K562 (cell line): ENCODE results near the gene SKIL. TPM values are rescaled to one million over a fixed set of nuclear protein-coding genes. Genes with fewer than 3 reads are reported as not detected.

Source experiments
- ATAC-seq: fragments of 200-7000 bp; cut with Tn5 transposase; 3 replicates; pipeline ENCODE4 v1.9.1; 2020; ENCODE audit warnings: moderate library complexity
- BruUV-seq: library from RNA; stranded (reverse); fragments of 400-500 nt; replicated peaks from 2 replicates; lab custom pipeline; 2021; lab: Mats Ljungman, UMichigan
- CTCF ChIA-PET: fragments of 300-600 bp; formaldehyde crosslinking; extraction: SDS; loops from one replicate; lab custom pipeline; 2021; ENCODE audit warnings: low intra/inter-chr PET ratio; lab: Yijun Ruan, JAX
- POLR2A ChIA-PET: fragments of 300-600, 350-650 bp; sonication (Branson Sonifier 250); formaldehyde crosslinking; extraction: SDS; loops from one replicate; lab custom pipeline; 2021; ENCODE audit warnings: antibody characterized with exemption, inconsistent platforms; lab: Yijun Ruan, JAX
- DNase-seq, 4 experiments: peaks; one replicate each; pipeline versions ENCODE4 v3.0.0 to v3.0.0-alpha.2; 2011 to 2018; ENCODE audit warnings: low spot score in 3 of 4, mixed read lengths in 3 of 4; ENCODE audit errors: extremely low read depth in 1 of 4
- FAIRE-seq: peaks from 2 replicates; lab custom pipeline; 2011; peaks lifted over from hg19 to GRCh38; lab: Jason Lieb, UNC
- H2AFZ ChIP-seq: 2 replicates; pipeline ENCODE4 v1.6.0; 2011; ENCODE audit warnings: low read depth, low read length, control low read depth, inconsistent platforms
- H3K27ac ChIP-seq: fragments of 200-600 bp; 3 replicates; pipeline ENCODE4 v1.8.0; 2011; ENCODE audit warnings: low read depth, mild to moderate bottlenecking, control low read depth, inconsistent platforms, low read length, moderate library complexity, mixed read lengths; ENCODE audit errors: extremely low read depth
- H3K27me3 ChIP-seq, 2 experiments: fragments of 300-600 bp in 1 of 2; 2 replicates in 1 of 2; 3 replicates in 1 of 2; pipeline versions ENCODE4 v1.6.0 to v1.8.0; 2011; ENCODE audit warnings: inconsistent platforms in 2 of 2, low read length in 2 of 2, mild to moderate bottlenecking in 1 of 2, mixed read lengths in 1 of 2, moderate library complexity in 1 of 2; ENCODE audit not compliant: control insufficient read depth in 2 of 2, insufficient read depth in 2 of 2
- H3K36me3 ChIP-seq: fragments of 300-600 bp; 3 replicates; pipeline ENCODE4 v1.8.0; 2011; ENCODE audit warnings: mild to moderate bottlenecking, low read length, inconsistent platforms; ENCODE audit not compliant: control insufficient read depth, insufficient read depth
- H3K4me1 ChIP-seq, 2 experiments: fragments of 200-600 bp in 1 of 2; replicated peaks in 1 of 2; 2 replicates in 1 of 2; 3 replicates in 1 of 2; pipeline versions ENCODE4 v1.5.1 to v1.8.0; 2011; ENCODE audit warnings: inconsistent platforms in 2 of 2, low read length in 2 of 2, mild to moderate bottlenecking in 1 of 2, mixed read lengths in 1 of 2, moderate library complexity in 1 of 2; ENCODE audit not compliant: control insufficient read depth in 2 of 2, insufficient read depth in 2 of 2
- H3K4me2 ChIP-seq: 2 replicates; pipeline ENCODE4 v1.6.1; 2011; ENCODE audit warnings: low read length, control low read depth, inconsistent platforms, mixed read lengths; ENCODE audit not compliant: insufficient read depth
- H3K4me3 ChIP-seq: fragments of 200-600 bp; sonication (generic), shearing (Covaris generic); 2 replicates; pipeline ENCODE4 v1.5.1; 2016; ENCODE audit warnings: control low read depth, inconsistent platforms
- H3K79me2 ChIP-seq: fragments of 200-600 bp; 3 replicates; pipeline ENCODE4 v1.8.0; 2011; ENCODE audit warnings: low read length, inconsistent platforms; ENCODE audit not compliant: control insufficient read depth, insufficient read depth
- H3K9ac ChIP-seq, 2 experiments: 2 replicates each; pipeline versions ENCODE4 v1.6.0 to v1.6.1; 2011; ENCODE audit warnings: low read depth in 2 of 2, low read length in 2 of 2, control low read depth in 1 of 2, inconsistent platforms in 1 of 2, mild to moderate bottlenecking in 1 of 2, mixed read lengths in 1 of 2; ENCODE audit not compliant: insufficient read depth in 1 of 2
- H3K9me1 ChIP-seq: one replicate; pipeline ENCODE4 v1.6.0; 2011; ENCODE audit warnings: inconsistent platforms, mild to moderate bottlenecking, low read length, moderate library complexity; ENCODE audit not compliant: control insufficient read depth, insufficient read depth
- H3K9me3 ChIP-seq: replicated peaks from 2 replicates; pipeline ENCODE4 v1.5.1; 2011; ENCODE audit warnings: low read depth, low read length, inconsistent platforms; ENCODE audit not compliant: control insufficient read depth, insufficient read depth
- H4K20me1 ChIP-seq: replicated peaks from 2 replicates; pipeline ENCODE4 v1.6.1; 2011; ENCODE audit warnings: low read length, inconsistent platforms, mixed read lengths; ENCODE audit not compliant: control insufficient read depth, insufficient read depth
- ELF2 ChIP-seq: fragments of 250-450 bp; sonication (Bioruptor Pico); IDR thresholded peaks from 2 replicates; pipeline ENCODE4 v1.5.0; 2021; ENCODE audit warnings: mild to moderate bottlenecking
- HDGF ChIP-seq: fragments of 450-650 bp; IDR thresholded peaks from 2 replicates; pipeline ENCODE4 v1.6.1; 2016
- JUND ChIP-seq, 2 experiments: IDR thresholded peaks; 2 replicates in 1 of 2; 3 replicates in 1 of 2; pipeline ENCODE4 v1.6.1; 2011; ENCODE audit warnings: borderline replicate concordance in 2 of 2, low read depth in 2 of 2, low read length in 2 of 2, improper control_type of control experiment in 1 of 2, missing biosample characterization in 1 of 2, missing genetic modification characterization in 1 of 2, missing genetic modification reagents in 1 of 2
- MAFK ChIP-seq: IDR thresholded peaks from 2 replicates; pipeline ENCODE4 v1.6.1; 2011; ENCODE audit warnings: low read length, improper control_type of control experiment
- NFIC ChIP-seq: fragments of 450-650 bp; IDR thresholded peaks from 2 replicates; pipeline ENCODE4 v1.6.1; 2017; ENCODE audit warnings: mild to moderate bottlenecking, inconsistent platforms
- NR2F6 ChIP-seq: fragments of 450-650 bp; formaldehyde crosslinking; IDR thresholded peaks from 2 replicates; pipeline ENCODE4 v1.4.0; 2020; ENCODE audit warnings: mild to moderate bottlenecking
- NRF1 ChIP-seq, 2 experiments: fragments of 450-650 bp; IDR thresholded peaks in 1 of 2; conservative IDR thresholded peaks in 1 of 2; 2 replicates each; pipeline ENCODE4 v1.6.1; 2014; ENCODE audit warnings: mild to moderate bottlenecking in 2 of 2
- PML ChIP-seq: IDR thresholded peaks from 2 replicates; pipeline ENCODE4 v1.6.1; 2012; ENCODE audit warnings: low read length, inconsistent platforms
- SRSF3 ChIP-seq: fragments of 200-400 bp; formaldehyde crosslinking; IDR thresholded peaks from 2 replicates; pipeline ENCODE4 v1.6.1; 2016; ENCODE audit warnings: mild to moderate bottlenecking, low read length, moderate library complexity; ENCODE audit not compliant: insufficient read depth
- TAF7 ChIP-seq: fragments of 450-650 bp; IDR thresholded peaks from 2 replicates; pipeline ENCODE4 v1.6.1; 2016; ENCODE audit warnings: missing genetic modification characterization, missing compliant biosample characterization
- TOE1 ChIP-seq, 2 experiments: fragments of 450-650 bp in 1 of 2; sonication (generic) in 1 of 2; formaldehyde crosslinking in 1 of 2; IDR thresholded peaks; 2 replicates each; pipeline versions ENCODE4 v1.7.1 to v1.8.0; 2016 to 2022; ENCODE audit warnings: borderline replicate concordance in 2 of 2, mild to moderate bottlenecking in 2 of 2, antibody characterized with exemption in 1 of 2, inconsistent platforms in 1 of 2, low read depth in 1 of 2, missing genetic modification reagents in 1 of 2, moderate library complexity in 1 of 2
- XRCC5 ChIP-seq: fragments of 200-400 bp; formaldehyde crosslinking; IDR thresholded peaks from 2 replicates; pipeline ENCODE4 v1.6.1; 2017; ENCODE audit warnings: low read depth, mild to moderate bottlenecking, low read length
- ZNF699 ChIP-seq: fragments of 250-450 bp; sonication (Bioruptor Pico); IDR thresholded peaks from 2 replicates; pipeline ENCODE4 v1.8.0; 2021; ENCODE audit warnings: mild to moderate bottlenecking, moderate library complexity; ENCODE audit not compliant: insufficient replicate concordance
- WGBS: fragments of 100-300 bp; shearing (Covaris generic); methylation state at CpG from one replicate; pipeline ENCODE4 v1.1.6; 2016; ENCODE audit warnings: low coverage, mixed read lengths; ENCODE audit not compliant: insufficient coverage; ENCODE audit errors: missing lambda C conversion rate; 5-methylcytosine and 5-hydroxymethylcytosine counted together
- in situ Hi-C: fragments of 300-500 bp; cut with MboI; formaldehyde crosslinking; loops from 4 replicates; pipeline ENCODE4 v1.15.0; 2018; ENCODE audit warnings: inconsistent platforms, mixed read lengths
- intact Hi-C: fragments of 100-400 bp; cut with micrococcal nuclease; formaldehyde crosslinking; loops from 2 replicates; pipeline ENCODE4 v1.14.2; 2022
- polyA plus RNA-seq, 8 experiments: library from polyadenylated mRNA; depleted of rRNA in 4 of 8; stranded (reverse) in 5 of 8; unstranded in 3 of 8; fragments of >200 nt; fragmentation: Nextera tagmentation in 2 of 8; fragmentation: Illumina TruSeq in 1 of 8; extraction: Ambion mirVana in 2 of 8; extraction: Trizol in 1 of 8; gene quantifications; 2 replicates each; pipeline versions ENCODE4 v1.2.1 to v1.2.3, GENCODE V29; 2011 to 2014; ENCODE audit warnings: inconsistent platforms in 1 of 8, missing spikeins in 1 of 8
- total RNA-seq, 7 experiments: library from RNA; depleted of rRNA in 6 of 7; stranded (reverse); fragments of >200 nt in 6 of 7; fragmentation: Illumina TruSeq in 2 of 7; extraction: Trizol in 2 of 7; gene quantifications; 2 replicates each; pipeline versions ENCODE4 v1.2.1 to v1.2.3, GENCODE V29; 2011 to 2021; ENCODE audit warnings: low replicate concordance in 1 of 7
- TF ChIP-seq, protein P1 (sequence below): fragments of 450-650 bp; IDR thresholded peaks from 2 replicates; pipeline ENCODE4 v1.6.1; 2018; ENCODE audit warnings: mild to moderate bottlenecking, low read depth; ENCODE audit not compliant: partially characterized antibody
- TF ChIP-seq, protein P2 (sequence below): sonication (generic); formaldehyde crosslinking; IDR thresholded peaks from 2 replicates; pipeline ENCODE4 v1.9.0; 2022; ENCODE audit warnings: mild to moderate bottlenecking, missing genetic modification reagents

The SKIL gene
- total and polyA plus RNA-seq, 9 of the 15 experiments (the other 6 are each of a cell fraction or from before 2014, with no cell fraction given) = 4.3 to 19.1 (median 9.7) TPM

DNA sequence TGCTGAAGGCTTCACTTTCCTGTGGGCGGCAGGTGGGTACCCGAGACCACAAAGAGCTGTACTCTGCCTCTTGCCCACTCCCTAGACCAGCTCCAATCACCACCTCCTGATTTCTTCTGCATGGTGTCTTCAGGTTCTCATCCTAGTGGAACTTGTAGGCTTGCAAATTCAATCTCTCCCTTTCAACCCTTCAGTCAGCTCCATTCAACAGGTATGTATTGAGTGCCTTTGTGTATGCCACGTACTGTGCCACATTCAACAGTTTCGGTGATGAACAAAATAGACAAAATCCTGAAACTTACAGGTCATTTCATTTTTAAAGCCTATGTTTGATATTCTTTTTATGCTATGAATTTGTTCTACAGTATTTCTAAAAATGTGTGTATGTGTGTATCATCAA lies 55.8 kb downstream of the SKIL start:
- intact Hi-C loops (loop anchor here (5.0 kb wide), 5 partner anchors 209 to 651 kb away; no protein-coding TSS in a partner anchor), in situ Hi-C loops (no loop called here)
- Histone ChIP-seq H3K79me2 (no peaks in the 10 kb centered on the region), H3K4me3 (no peak overlapping the region), H3K9ac (no peak overlapping the region), H3K27me3 (no peaks in the 10 kb centered on the region), H2AFZ (no peak overlapping the region), H3K36me3 (no peaks in the 10 kb centered on the region), H3K4me1 (no peaks in the 10 kb centered on the region), H3K9me3 (no peaks in the 10 kb centered on the region), H3K27ac (no peak overlapping the region), H3K4me2 (no peak overlapping the region), H3K9me1 (no peaks in the 10 kb centered on the region), H4K20me1 (no peaks in the 10 kb centered on the region)
- 78% methylated on average over 4 of the region's 4 CpGs for WGBS
- DNase-seq (no peak), FAIRE-seq (no peak), ATAC-seq (no peak)
- ChIA-PET POLR2A (interaction anchor here (0.5 to 1.5 kb wide), 5 partner anchors 18 to 456 kb away, joined by 3 to 8 read pairs (median 4); partner anchors contain the start of gene RPL22L1), CTCF (interaction anchor here (1.4 to 2.2 kb wide), 4 partner anchors 103 to 435 kb away, joined by 8 to 13 read pairs (median 10); no protein-coding TSS in a partner anchor)
- TF ChIP-seq, protein P1, sequence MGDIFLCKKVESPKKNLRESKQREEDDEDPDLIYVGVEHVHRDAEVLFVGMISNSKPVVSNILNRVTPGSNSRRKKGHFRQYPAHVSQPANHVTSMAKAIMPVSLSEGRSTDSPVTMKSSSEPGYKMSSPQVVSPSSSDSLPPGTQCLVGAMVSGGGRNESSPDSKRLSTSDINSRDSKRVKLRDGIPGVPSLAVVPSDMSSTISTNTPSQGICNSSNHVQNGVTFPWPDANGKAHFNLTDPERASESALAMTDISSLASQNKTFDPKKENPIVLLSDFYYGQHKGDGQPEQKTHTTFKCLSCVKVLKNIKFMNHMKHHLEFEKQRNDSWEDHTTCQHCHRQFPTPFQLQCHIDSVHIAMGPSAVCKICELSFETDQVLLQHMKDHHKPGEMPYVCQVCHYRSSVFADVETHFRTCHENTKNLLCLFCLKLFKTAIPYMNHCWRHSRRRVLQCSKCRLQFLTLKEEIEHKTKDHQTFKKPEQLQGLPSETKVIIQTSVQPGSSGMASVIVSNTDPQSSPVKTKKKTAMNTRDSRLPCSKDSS = no peak
- TF ChIP-seq NR2F6 (CRISPR knock-in tag) (no peak), HDGF (no peak), MAFK (no peak), NFIC (no peak), TOE1 (IDR thresholded peaks at IDR 0.05; ENCODE audit: borderline replicate concordance) (no peak), TOE1 (CRISPR knock-in tag; IDR thresholded peaks at IDR 0.05; ENCODE audit: borderline replicate concordance, low read depth) (no peak), XRCC5 (no peak), PML (no peak), SRSF3 (no peak), JUND (IDR thresholded peaks at IDR 0.05; ENCODE audit: borderline replicate concordance, low read depth, low read length) (no peak), JUND (tag; IDR thresholded peaks at IDR 0.05; ENCODE audit: borderline replicate concordance, low read depth, low read length) (no peak), ZNF699 (CRISPR knock-in tag) (no peak), TAF7 (tag) (no peak), NRF1 (conservative IDR thresholded peaks at IDR 0.05 in 1 of 2, IDR thresholded peaks at IDR 0.05 in 1 of 2) (no peak), ELF2 (CRISPR knock-in tag) (no peak)
- TF ChIP-seq, protein P2, sequence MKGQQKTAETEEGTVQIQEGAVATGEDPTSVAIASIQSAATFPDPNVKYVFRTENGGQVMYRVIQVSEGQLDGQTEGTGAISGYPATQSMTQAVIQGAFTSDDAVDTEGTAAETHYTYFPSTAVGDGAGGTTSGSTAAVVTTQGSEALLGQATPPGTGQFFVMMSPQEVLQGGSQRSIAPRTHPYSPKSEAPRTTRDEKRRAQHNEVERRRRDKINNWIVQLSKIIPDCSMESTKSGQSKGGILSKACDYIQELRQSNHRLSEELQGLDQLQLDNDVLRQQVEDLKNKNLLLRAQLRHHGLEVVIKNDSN (CRISPR knock-in tag) = no peak
- BruUV-seq = no TSS peak
